A549 (cell line): Measurements from ENCODE around the gene CATSPER4.

Experiments used
- CBX8 ChIP-seq: fragments of 200-600 bp; sonication (generic); IDR thresholded peaks from 2 replicates; pipeline ENCODE4 v1.6.1; 2016
- ESRRA ChIP-seq: fragments of 150-350 bp; IDR thresholded peaks from 2 replicates; pipeline ENCODE4 v1.6.1; 2014; ENCODE audit warnings: mild to moderate bottlenecking, low read length, borderline replicate concordance
- GATA3 ChIP-seq: IDR thresholded peaks from 2 replicates; pipeline ENCODE4 v1.6.1; 2012; ENCODE audit warnings: borderline replicate concordance
- POLR2A ChIP-seq: IDR thresholded peaks from 2 replicates; pipeline ENCODE4 v1.6.1; 2012; ENCODE audit warnings: mild to moderate bottlenecking, low read length
- RAD21 ChIP-seq, 2 experiments: fragments of >200 bp in 1 of 2; sonication (Bioruptor Twin) in 1 of 2; formaldehyde crosslinking in 1 of 2; IDR thresholded peaks in 1 of 2; conservative IDR thresholded peaks in 1 of 2; 2 replicates in 1 of 2; 3 replicates in 1 of 2; pipeline ENCODE4 v1.6.1; 2012 to 2018; ENCODE audit warnings: inconsistent platforms in 1 of 2
- ZC3H11A ChIP-seq: fragments of 450-650 bp; IDR thresholded peaks from 2 replicates; pipeline ENCODE4 v1.6.1; 2014; ENCODE audit warnings: antibody characterized with exemption, mild to moderate bottlenecking
- TF ChIP-seq, protein P1 (sequence below): fragments of >200 bp; sonication (Bioruptor Twin); formaldehyde crosslinking; IDR thresholded peaks from 3 replicates; pipeline ENCODE4 v1.5.1; 2016
- TF ChIP-seq, protein P2 (sequence below): fragments of >200 bp; sonication (Bioruptor Twin); formaldehyde crosslinking; IDR thresholded peaks from 3 replicates; pipeline ENCODE4 v1.6.1; 2016
- TF ChIP-seq, protein P3 (sequence below): fragments of 200-600 bp; sonication (generic); IDR thresholded peaks from 2 replicates; pipeline ENCODE4 v1.6.1; 2016; ENCODE audit warnings: antibody characterized with exemption, mild to moderate bottlenecking, moderate library complexity
- TF ChIP-seq, protein P4 (sequence below): IDR thresholded peaks from 2 replicates; pipeline ENCODE4 v1.6.1; 2012

DNA sequence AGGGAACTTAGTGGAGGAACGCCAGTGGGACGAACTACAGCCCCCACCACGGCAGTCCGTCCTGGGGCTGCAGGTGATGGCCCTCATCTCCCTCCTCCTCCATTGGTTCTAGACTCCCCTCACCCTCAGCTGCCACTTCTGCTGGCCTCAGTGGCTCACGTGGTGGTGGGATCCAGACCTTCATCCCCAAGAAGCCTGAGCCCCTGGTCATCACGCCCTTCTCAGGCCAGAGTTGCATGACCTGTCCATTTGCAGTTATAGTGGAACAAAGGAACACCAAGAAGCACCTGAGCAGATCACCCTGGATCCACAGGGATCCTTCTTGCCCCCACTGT, 44.5 kb upstream of the CATSPER4 start:
- TF ChIP-seq, protein P1, sequence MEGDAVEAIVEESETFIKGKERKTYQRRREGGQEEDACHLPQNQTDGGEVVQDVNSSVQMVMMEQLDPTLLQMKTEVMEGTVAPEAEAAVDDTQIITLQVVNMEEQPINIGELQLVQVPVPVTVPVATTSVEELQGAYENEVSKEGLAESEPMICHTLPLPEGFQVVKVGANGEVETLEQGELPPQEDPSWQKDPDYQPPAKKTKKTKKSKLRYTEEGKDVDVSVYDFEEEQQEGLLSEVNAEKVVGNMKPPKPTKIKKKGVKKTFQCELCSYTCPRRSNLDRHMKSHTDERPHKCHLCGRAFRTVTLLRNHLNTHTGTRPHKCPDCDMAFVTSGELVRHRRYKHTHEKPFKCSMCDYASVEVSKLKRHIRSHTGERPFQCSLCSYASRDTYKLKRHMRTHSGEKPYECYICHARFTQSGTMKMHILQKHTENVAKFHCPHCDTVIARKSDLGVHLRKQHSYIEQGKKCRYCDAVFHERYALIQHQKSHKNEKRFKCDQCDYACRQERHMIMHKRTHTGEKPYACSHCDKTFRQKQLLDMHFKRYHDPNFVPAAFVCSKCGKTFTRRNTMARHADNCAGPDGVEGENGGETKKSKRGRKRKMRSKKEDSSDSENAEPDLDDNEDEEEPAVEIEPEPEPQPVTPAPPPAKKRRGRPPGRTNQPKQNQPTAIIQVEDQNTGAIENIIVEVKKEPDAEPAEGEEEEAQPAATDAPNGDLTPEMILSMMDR = no peak
- TF ChIP-seq POLR2A (no peak), ZC3H11A (no peak), GATA3 (no peak), RAD21 (conservative IDR thresholded peaks at IDR 0.05 in 1 of 2, IDR thresholded peaks at IDR 0.05 in 1 of 2) (no peak), ESRRA (no peak), CBX8 (no peak)
- TF ChIP-seq, protein P2, sequence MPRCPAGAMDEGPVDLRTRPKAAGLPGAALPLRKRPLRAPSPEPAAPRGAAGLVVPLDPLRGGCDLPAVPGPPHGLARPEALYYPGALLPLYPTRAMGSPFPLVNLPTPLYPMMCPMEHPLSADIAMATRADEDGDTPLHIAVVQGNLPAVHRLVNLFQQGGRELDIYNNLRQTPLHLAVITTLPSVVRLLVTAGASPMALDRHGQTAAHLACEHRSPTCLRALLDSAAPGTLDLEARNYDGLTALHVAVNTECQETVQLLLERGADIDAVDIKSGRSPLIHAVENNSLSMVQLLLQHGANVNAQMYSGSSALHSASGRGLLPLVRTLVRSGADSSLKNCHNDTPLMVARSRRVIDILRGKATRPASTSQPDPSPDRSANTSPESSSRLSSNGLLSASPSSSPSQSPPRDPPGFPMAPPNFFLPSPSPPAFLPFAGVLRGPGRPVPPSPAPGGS = no peak
- TF ChIP-seq, protein P3, sequence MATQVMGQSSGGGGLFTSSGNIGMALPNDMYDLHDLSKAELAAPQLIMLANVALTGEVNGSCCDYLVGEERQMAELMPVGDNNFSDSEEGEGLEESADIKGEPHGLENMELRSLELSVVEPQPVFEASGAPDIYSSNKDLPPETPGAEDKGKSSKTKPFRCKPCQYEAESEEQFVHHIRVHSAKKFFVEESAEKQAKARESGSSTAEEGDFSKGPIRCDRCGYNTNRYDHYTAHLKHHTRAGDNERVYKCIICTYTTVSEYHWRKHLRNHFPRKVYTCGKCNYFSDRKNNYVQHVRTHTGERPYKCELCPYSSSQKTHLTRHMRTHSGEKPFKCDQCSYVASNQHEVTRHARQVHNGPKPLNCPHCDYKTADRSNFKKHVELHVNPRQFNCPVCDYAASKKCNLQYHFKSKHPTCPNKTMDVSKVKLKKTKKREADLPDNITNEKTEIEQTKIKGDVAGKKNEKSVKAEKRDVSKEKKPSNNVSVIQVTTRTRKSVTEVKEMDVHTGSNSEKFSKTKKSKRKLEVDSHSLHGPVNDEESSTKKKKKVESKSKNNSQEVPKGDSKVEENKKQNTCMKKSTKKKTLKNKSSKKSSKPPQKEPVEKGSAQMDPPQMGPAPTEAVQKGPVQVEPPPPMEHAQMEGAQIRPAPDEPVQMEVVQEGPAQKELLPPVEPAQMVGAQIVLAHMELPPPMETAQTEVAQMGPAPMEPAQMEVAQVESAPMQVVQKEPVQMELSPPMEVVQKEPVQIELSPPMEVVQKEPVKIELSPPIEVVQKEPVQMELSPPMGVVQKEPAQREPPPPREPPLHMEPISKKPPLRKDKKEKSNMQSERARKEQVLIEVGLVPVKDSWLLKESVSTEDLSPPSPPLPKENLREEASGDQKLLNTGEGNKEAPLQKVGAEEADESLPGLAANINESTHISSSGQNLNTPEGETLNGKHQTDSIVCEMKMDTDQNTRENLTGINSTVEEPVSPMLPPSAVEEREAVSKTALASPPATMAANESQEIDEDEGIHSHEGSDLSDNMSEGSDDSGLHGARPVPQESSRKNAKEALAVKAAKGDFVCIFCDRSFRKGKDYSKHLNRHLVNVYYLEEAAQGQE = no peak
- TF ChIP-seq, protein P4, sequence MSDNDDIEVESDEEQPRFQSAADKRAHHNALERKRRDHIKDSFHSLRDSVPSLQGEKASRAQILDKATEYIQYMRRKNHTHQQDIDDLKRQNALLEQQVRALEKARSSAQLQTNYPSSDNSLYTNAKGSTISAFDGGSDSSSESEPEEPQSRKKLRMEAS = no peak
